ENCODE measurements around the gene SOST.
A peak's percentile ranks its signal among the peaks of the same experiment; 100 is the strongest.

The SOST gene

GRCh38 chr17:43774304-43775250, 16.0 kb upstream of the SOST start:
- DNase-seq: no peak

- no peak for DNase-seq
Observed at GRCh38 chr17:43772877-43773648, 14.5 kb upstream of the SOST start.

GRCh38 chr17:43771463-43771862, 12.9 kb upstream of the SOST start:
- no peak for DNase-seq

- DNase-seq: no peak
Observed at GRCh38 chr17:43770957-43771356, 12.4 kb upstream of the SOST start.

- DNase-seq: no peak
Observed at GRCh38 chr17:43769859-43770258, 11.3 kb upstream of the SOST start.

GRCh38 chr17:43769426-43769825, 10.8 kb upstream of the SOST start:
- DNase-seq: no peak

- DNase-seq: no peak
Observed at GRCh38 chr17:43768943-43769342, 10.4 kb upstream of the SOST start.

GRCh38 chr17:43768382-43768781, 9.8 kb upstream of the SOST start:
- no peak for DNase-seq

GRCh38 chr17:43767713-43768059, 9.1 kb upstream of the SOST start:
- no peak for DNase-seq

- no peak for DNase-seq
Observed at GRCh38 chr17:43767053-43767712, 8.6 kb upstream of the SOST start.

GRCh38 chr17:43766413-43767052, 7.9 kb upstream of the SOST start:
- no peak for DNase-seq

- peak; percentile 67 for DNase-seq
Observed at GRCh38 chr17:43760254-43760852, 1.8 kb upstream of the SOST start.

GRCh38 chr17:43759836-43760235, 1.2 kb upstream of the SOST start:
- no peak for DNase-seq

- DNase-seq: no peak
Observed at GRCh38 chr17:43758086-43758485, 505 bp downstream of the SOST start.

GRCh38 chr17:43757171-43757660, 1.4 kb downstream of the SOST start:
- DNase-seq: no peak

GRCh38 chr17:43756201-43756600, 2.4 kb downstream of the SOST start:
- DNase-seq: no peak

- no peak for DNase-seq
Observed at GRCh38 chr17:43755389-43755875, 3.2 kb downstream of the SOST start.

GRCh38 chr17:43754947-43755346, 3.6 kb downstream of the SOST start:
- DNase-seq: no peak

GRCh38 chr17:43753493-43754129, 5.0 kb downstream of the SOST start:
- no peak for DNase-seq

GRCh38 chr17:43750153-43750552, 8.4 kb downstream of the SOST start:
- DNase-seq: no peak

GRCh38 chr17:43745541-43745940, 13.1 kb downstream of the SOST start:
- no peak for DNase-seq

- no peak for DNase-seq
Observed at GRCh38 chr17:43741636-43742035, 17.0 kb downstream of the SOST start.

Data from NCI-H2029 treated with DMSO at 0.1 percent for 48 hours (cell line).